Thyroid gland (tissue), 4 donors: ENCODE measurements around the gene PSEN2. TPM values are rescaled to one million over a fixed set of nuclear protein-coding genes. Genes with fewer than 3 reads are reported as not detected.

ENCODE experiments used
- DNase-seq, 2 donors: peaks; one replicate each; pipeline ENCODE4 v3.0.0-alpha.2; 2019
- H3K27ac ChIP-seq, 3 donors: fragments of 200-600 bp; sonication (generic); 1 replicate in 2 of 3; 2 replicates in 1 of 3; pipeline ENCODE4 v1.5.1; 2016 to 2019; ENCODE audit warnings: mild to moderate bottlenecking in 1 of 3, moderate library complexity in 1 of 3
- H3K27me3 ChIP-seq: fragments of 200-600 bp; sonication (generic); one replicate; pipeline ENCODE4 v1.5.1; 2019
- H3K36me3 ChIP-seq, 2 donors: fragments of 200-600 bp; sonication (generic); one replicate each; pipeline ENCODE4 v1.5.1; 2016 to 2019
- H3K4me1 ChIP-seq, 2 donors: fragments of 200-600 bp; sonication (generic); one replicate each; pipeline ENCODE4 v1.5.1; 2017 to 2019
- H3K4me3 ChIP-seq, 3 donors: fragments of 200-600 bp; sonication (generic); replicated peaks in 1 of 3; 1 replicate in 2 of 3; 2 replicates in 1 of 3; pipeline ENCODE4 v1.5.1; 2016; ENCODE audit warnings: mild to moderate bottlenecking in 1 of 3
- H3K9me3 ChIP-seq: fragments of 200-600 bp; sonication (generic); one replicate; pipeline ENCODE4 v1.5.1; 2017
- POLR2A ChIP-seq, 2 donors: fragments of 450-650 bp; IDR thresholded peaks; one replicate each; pipeline ENCODE4 v1.6.1; 2017; ENCODE audit warnings: antibody characterized with exemption in 2 of 2, mild to moderate bottlenecking in 2 of 2, moderate library complexity in 1 of 2
- WGBS, 2 donors: methylation state at CpG; one replicate each; pipeline ENCODE4 v1.1.5; 2017; 5-methylcytosine and 5-hydroxymethylcytosine counted together
- intact Hi-C: fragments of 100-400 bp; cut with DNase I; formaldehyde crosslinking; loops from one replicate; pipeline ENCODE4 v1.15.1; 2023
- total RNA-seq, 4 donors: library from RNA; depleted of rRNA; stranded (reverse); fragments of >200 nt; gene quantifications; one replicate each; pipeline ENCODE4 v1.2.3, GENCODE V29; 2016
- TF ChIP-seq, protein P1 (sequence below), 6 experiments: fragments of 200-600 bp in 3 of 6; fragments of 450-650 bp in 3 of 6; sonication (generic) in 3 of 6; IDR thresholded peaks; one replicate each; pipeline ENCODE4 v1.5.1; 2016 to 2019; ENCODE audit warnings: antibody characterized with exemption in 6 of 6, mild to moderate bottlenecking in 2 of 6, inconsistent platforms in 1 of 6, moderate library complexity in 1 of 6

Gene PSEN2
- total RNA-seq, 4 donors from 2014 or later: 22.0 to 31.0 (median 24.6) TPM

DNA sequence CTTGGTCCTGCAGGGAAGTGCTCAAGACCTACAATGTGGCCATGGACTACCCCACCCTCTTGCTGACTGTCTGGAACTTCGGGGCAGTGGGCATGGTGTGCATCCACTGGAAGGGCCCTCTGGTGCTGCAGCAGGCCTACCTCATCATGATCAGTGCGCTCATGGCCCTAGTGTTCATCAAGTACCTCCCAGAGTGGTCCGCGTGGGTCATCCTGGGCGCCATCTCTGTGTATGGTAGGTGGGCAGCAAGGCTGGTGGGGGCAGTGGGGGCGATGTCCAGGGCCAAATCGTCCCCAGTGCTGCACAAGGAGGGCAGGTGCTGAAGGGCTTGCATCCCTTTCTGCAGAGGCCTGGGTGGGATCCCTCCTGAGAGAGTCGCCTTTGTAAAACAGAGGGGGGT lies 18.4 kb downstream of the PSEN2 start:
- DNase-seq: no peak
- no peaks in the 10 kb centered on the region for H3K9me3 ChIP-seq
- no peaks in the 10 kb centered on the region for H3K27me3 ChIP-seq
- no peak overlapping the region for H3K4me3 ChIP-seq
- H3K27ac ChIP-seq: no peak overlapping the region
- intact Hi-C loops: no loop called here
- 96% methylated on average over 8 of the region's 8 CpGs for WGBS, 2 donors
- peaks cover 0 to 8% of the 10 kb centered on the region in 2 donors for H3K4me1 ChIP-seq
- peaks cover 4% of the 10 kb centered on the region in 2 donors for H3K36me3 ChIP-seq
- TF ChIP-seq, protein P1, sequence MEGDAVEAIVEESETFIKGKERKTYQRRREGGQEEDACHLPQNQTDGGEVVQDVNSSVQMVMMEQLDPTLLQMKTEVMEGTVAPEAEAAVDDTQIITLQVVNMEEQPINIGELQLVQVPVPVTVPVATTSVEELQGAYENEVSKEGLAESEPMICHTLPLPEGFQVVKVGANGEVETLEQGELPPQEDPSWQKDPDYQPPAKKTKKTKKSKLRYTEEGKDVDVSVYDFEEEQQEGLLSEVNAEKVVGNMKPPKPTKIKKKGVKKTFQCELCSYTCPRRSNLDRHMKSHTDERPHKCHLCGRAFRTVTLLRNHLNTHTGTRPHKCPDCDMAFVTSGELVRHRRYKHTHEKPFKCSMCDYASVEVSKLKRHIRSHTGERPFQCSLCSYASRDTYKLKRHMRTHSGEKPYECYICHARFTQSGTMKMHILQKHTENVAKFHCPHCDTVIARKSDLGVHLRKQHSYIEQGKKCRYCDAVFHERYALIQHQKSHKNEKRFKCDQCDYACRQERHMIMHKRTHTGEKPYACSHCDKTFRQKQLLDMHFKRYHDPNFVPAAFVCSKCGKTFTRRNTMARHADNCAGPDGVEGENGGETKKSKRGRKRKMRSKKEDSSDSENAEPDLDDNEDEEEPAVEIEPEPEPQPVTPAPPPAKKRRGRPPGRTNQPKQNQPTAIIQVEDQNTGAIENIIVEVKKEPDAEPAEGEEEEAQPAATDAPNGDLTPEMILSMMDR (IDR thresholded peaks at IDR 0.05): no peak
- TF ChIP-seq POLR2A (IDR thresholded peaks at IDR 0.05): no peak

DNA sequence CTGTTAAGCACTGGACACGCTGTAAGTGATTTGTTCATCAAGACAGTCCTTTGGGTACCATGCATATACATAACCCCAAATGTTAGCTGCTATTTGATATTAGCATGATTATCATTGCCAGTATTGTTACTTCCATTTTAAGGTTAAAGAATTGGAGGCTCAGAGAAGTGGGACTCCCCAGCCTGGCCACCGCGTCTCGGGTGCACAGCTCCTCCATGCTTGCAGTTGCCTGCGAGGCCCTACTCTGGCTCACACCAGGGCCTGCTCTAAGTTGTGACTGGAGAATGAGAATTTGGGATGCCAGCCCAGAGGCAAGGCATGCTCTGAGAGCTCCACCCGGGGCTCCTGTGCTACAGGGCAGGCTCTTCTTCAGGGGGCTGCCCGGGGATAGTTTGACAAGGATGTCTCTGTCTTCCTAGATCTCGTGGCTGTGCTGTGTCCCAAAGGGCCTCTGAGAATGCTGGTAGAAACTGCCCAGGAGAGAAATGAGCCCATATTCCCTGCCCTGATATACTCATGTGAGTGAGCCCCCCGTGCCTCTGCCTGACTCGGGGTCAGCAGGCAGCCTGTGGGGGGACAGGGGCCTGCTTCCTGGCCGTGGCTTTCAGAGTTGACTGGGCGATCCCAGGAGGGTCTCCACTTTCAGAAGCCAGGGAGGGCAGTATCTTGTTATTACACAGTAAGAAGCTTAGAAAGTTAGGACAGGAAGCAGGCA lies 19.4 kb downstream of the PSEN2 start:
- no peak for DNase-seq
- Histone ChIP-seq H3K9me3 (no peaks in the 10 kb centered on the region), H3K36me3 (peaks cover 4 to 13% of the 10 kb centered on the region in 2 donors), H3K4me3 (no peak overlapping the region), H3K4me1 (peaks cover 0 to 7% of the 10 kb centered on the region in 2 donors), H3K27me3 (no peaks in the 10 kb centered on the region), H3K27ac (no peak overlapping the region)
- no peak for TF ChIP-seq POLR2A (IDR thresholded peaks at IDR 0.05)
- TF ChIP-seq, protein P1 (IDR thresholded peaks at IDR 0.05): no peak
- intact Hi-C loops: no loop called here
- 93 to 97% methylated on average over 11 to 12 of the region's 12 CpGs for WGBS, 2 donors

DNA sequence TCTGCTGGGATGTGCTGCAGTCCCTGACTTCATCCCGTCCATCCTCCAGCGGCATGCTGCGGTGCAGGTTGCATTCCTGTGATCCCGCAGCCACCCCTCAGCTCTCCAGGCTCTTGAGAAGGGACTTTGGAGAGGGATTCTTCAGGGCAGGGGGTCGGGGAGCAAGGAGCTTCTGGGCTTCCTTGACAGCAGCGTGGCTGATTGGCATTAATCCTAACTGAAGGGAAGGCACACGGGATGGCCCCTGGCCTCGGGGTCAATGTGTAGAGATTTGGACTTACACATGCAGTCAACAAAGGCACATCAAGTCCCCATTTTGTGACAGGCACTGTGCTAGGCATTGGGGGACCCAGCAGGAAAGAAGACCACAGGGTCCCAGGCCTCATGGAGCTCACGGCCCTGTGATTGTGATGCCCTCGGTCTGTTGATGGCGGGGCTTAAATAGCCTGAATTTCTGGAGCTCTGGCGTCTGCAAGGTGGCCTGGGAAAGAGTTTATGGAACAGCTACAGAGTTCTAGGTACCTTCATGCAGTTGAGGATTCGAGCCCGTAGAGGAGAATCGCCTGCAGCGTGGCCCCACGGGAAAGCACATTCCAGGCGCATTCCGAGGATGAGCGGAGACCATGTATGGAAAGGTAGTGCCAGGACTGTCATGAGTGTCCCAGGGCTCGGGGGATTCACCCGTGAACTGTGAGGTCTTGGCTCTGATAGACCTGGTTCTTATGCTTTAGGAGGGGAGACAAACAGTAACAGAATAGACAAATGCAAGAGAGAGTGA lies 20.1 kb downstream of the PSEN2 start:
- Histone ChIP-seq H3K9me3 (no peaks in the 10 kb centered on the region), H3K4me3 (no peak overlapping the region), H3K36me3 (peaks cover 4 to 19% of the 10 kb centered on the region in 2 donors), H3K4me1 (no peaks in the 10 kb centered on the region), H3K27me3 (no peaks in the 10 kb centered on the region), H3K27ac (no peak overlapping the region)
- intact Hi-C loops: no loop called here
- DNase-seq: no peak
- 86 to 87% methylated on average over 17 to 22 of the region's 22 CpGs for WGBS, 2 donors
- TF ChIP-seq, protein P1 (IDR thresholded peaks at IDR 0.05): no peak
- no peak for TF ChIP-seq POLR2A (IDR thresholded peaks at IDR 0.05)

DNA sequence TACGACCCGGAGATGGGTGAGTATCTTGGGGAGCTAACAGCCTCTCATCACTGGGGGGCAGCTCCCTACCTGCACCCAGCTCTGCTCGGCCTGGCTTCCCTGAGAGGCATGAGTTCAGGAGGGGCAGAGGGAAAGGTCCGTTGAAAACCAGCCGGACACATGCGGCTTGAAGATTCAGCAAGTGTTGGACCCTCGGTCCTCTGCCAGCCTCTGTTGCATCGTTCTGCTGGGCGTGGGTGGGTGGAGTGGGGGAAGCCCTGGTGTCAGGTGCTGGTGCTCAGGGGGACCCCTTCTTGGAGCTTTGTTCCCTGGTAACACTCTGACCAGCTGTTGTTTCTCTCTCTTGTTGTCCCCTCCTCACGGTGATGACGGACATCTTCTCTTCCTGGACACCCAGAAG lies 20.9 kb downstream of the PSEN2 start:
- H3K4me3 ChIP-seq: no peak overlapping the region
- intact Hi-C loops: no loop called here
- peaks cover 4 to 22% of the 10 kb centered on the region in 2 donors for H3K36me3 ChIP-seq
- no peak for TF ChIP-seq POLR2A (IDR thresholded peaks at IDR 0.05)
- TF ChIP-seq, protein P1 (IDR thresholded peaks at IDR 0.05): no peak
- no peaks in the 10 kb centered on the region for H3K4me1 ChIP-seq
- no peaks in the 10 kb centered on the region for H3K27me3 ChIP-seq
- no peak overlapping the region for H3K27ac ChIP-seq
- WGBS, 2 donors: 92 to 93% methylated on average over 10 to 11 of the region's 11 CpGs
- no peak for DNase-seq
- no peaks in the 10 kb centered on the region for H3K9me3 ChIP-seq
